Activated naive CD4-positive, alpha-beta T cell treated with anti-CD3 and anti-CD28 coated beads for 36 hours (primary cell): ENCODE data around the gene DLX4. TPM values are rescaled to one million over a fixed set of nuclear protein-coding genes. Genes with fewer than 3 reads are reported as not detected.

Experiments used
- total RNA-seq, 2 experiments: library from RNA; stranded (reverse); gene quantifications; one replicate each; pipeline ENCODE4 v1.2.3, GENCODE V29; 2021

DLX4 gene
- total RNA-seq, 2 experiments from 2014 or later: 0.67 to 0.81 TPM

Other genes starting within 250 kb of the DLX4 start
- 10 to 100 TPM; 17.7 TPM for gene FAM117A, start 205.1 kb upstream of the DLX4 start, total RNA-seq
- 10 to 100 TPM; 83.9 to 85.8 TPM for gene KAT7, start 180.5 kb upstream of the DLX4 start, total RNA-seq
- not detected for gene TAC4, start 121.1 kb upstream of the DLX4 start, total RNA-seq
- not detected for gene DLX3, start 26.0 kb downstream of the DLX4 start, total RNA-seq
- 10 to 100 TPM; 17.9 to 19.3 TPM for gene ITGA3, start 86.9 kb downstream of the DLX4 start, total RNA-seq
- gene PDK2, start 126.2 kb downstream of the DLX4 start, total RNA-seq: 10 to 100 TPM; 10.5 to 11.1 TPM
- 1 to 10 TPM; 1.1 to 1.3 TPM for gene SAMD14, start 161.0 kb downstream of the DLX4 start, total RNA-seq
- 10 to 100 TPM; 67.7 TPM for gene PPP1R9B, start 181.5 kb downstream of the DLX4 start, total RNA-seq
- under 1 TPM in 1 of 2 experiments, not detected in 1; 0.14 TPM for gene SGCA, start 196.8 kb downstream of the DLX4 start, total RNA-seq
- gene COL1A1, start 232.4 kb downstream of the DLX4 start, total RNA-seq: 1 to 10 TPM in 1 of 2 experiments, under 1 TPM in 1; 0.95 to 1.7 TPM